Measurements from ENCODE around the gene DUSP12.

DNA sequence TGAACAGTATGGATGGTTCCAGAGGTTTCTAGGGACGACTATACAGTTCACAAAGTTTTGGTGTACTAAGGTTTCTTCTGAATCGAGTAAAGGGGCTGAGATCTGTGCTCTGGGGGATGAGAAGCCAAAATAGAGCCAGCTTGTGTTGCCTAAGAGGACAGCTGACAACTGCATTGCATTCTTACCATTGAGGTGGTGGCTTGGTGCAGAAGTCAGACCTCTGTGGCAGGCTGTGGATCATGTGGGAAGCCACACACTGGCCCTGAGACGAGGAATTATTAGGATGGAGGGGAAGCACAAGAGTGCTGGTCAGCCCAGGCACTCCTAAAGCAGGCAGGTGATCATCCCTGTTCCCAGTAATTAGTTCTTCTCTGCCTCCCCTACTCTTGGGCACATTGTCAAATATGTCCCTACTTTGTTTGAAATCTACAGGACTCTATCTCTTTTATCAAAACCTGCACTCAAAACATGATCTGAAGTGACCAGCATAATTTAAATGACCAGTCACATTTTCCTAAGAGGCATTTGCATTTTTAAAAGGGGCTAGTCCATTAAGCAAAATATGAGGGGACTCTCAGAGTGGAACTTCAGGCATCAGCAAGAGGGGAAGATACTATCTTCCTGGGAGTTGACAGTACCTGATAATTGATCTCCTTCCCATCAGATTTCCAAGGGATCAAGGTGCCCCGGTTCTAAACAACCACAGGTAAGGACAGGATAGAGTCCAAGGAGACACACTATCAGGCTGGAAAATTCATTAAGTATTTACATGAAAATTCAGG, 28.4 kb upstream of the DUSP12 start, which contains the start of gene FCRLB:
- TF ChIP-seq ZNF512 (tag; IDR thresholded peaks at IDR 0.05): no peak
- no peak for TF ChIP-seq ZKSCAN3 (CRISPR knock-in tag; IDR thresholded peaks at IDR 0.05)
